PC-9 (cell line): ENCODE results near the gene LIMS1. TPM values are rescaled to one million over a fixed set of nuclear protein-coding genes. Genes with fewer than 3 reads are reported as not detected.
"Not testable (repeated sequence)": the region's sequence is repeated elsewhere in the genome, so short reads cannot be mapped to it uniquely, and the experiment has no call there.

ENCODE experiments used
- BruUV-seq: library from RNA; stranded (reverse); fragments of 400-500 nt; replicated peaks from 2 replicates; lab custom pipeline; 2021; lab: Mats Ljungman, UMichigan
- CTCF ChIA-PET: fragments of 300-600 bp; sonication (Branson Sonifier 250); formaldehyde crosslinking; loops from one replicate; lab custom pipeline; 2022; ENCODE audit warnings: antibody characterized with exemption; lab: Charles Lee
- POLR2A ChIA-PET: fragments of 300-600 bp; sonication (Branson Sonifier 250); formaldehyde crosslinking; loops from one replicate; lab custom pipeline; 2022; ENCODE audit warnings: antibody characterized with exemption; ENCODE audit not compliant: unreplicated experiment; lab: Charles Lee
- DNase-seq, 2 experiments: peaks; one replicate each; pipeline versions ENCODE4 v3.0.0 to v3.0.0-alpha.2; 2015 to 2022; ENCODE audit warnings: mixed read lengths in 1 of 2
- H2AFZ ChIP-seq: fragments of 200-600 bp; sonication (generic); 2 replicates; pipeline ENCODE4 v1.8.1; 2017; ENCODE audit warnings: antibody characterized with exemption
- H3F3A ChIP-seq: fragments of 200-600 bp; sonication (generic); 2 replicates; pipeline ENCODE4 v1.8.1; 2017; ENCODE audit warnings: antibody characterized with exemption, mild to moderate bottlenecking, low read depth; ENCODE audit not compliant: insufficient read depth
- H3K27ac ChIP-seq: fragments of 200-600 bp; sonication (generic); 2 replicates; pipeline ENCODE4 v1.6.1; 2016; ENCODE audit warnings: mixed run types
- H3K27me3 ChIP-seq: fragments of 200-600 bp; sonication (generic); 2 replicates; pipeline ENCODE4 v1.6.1; 2016; ENCODE audit warnings: low read depth, mixed run types; ENCODE audit not compliant: insufficient read depth
- H3K36me3 ChIP-seq: fragments of 200-600 bp; sonication (generic); 2 replicates; pipeline ENCODE4 v1.6.1; 2016; ENCODE audit warnings: low read depth, mixed run types
- H3K4me1 ChIP-seq: fragments of 200-600 bp; sonication (generic); replicated peaks from 2 replicates; pipeline ENCODE4 v1.6.1; 2016; ENCODE audit warnings: mixed run types; ENCODE audit not compliant: insufficient read depth
- H3K4me2 ChIP-seq: fragments of 200-600 bp; sonication (generic); 2 replicates; pipeline ENCODE4 v1.6.1; 2017; ENCODE audit warnings: mixed run types
- H3K4me3 ChIP-seq: fragments of 200-600 bp; sonication (generic); 2 replicates; pipeline ENCODE4 v1.6.1; 2016; ENCODE audit warnings: mixed run types
- H3K79me2 ChIP-seq: fragments of 200-600 bp; sonication (generic); 2 replicates; pipeline ENCODE4 v1.6.1; 2017; ENCODE audit warnings: low read depth, mixed run types
- H3K9me2 ChIP-seq: fragments of 200-600 bp; sonication (generic); 2 replicates; pipeline ENCODE4 v1.8.1; 2017; ENCODE audit warnings: mild to moderate bottlenecking; ENCODE audit not compliant: insufficient read depth
- H3K9me3 ChIP-seq: fragments of 200-600 bp; sonication (generic); 2 replicates; pipeline ENCODE4 v1.8.1; 2016; ENCODE audit warnings: low read depth; ENCODE audit not compliant: insufficient read depth
- H4K20me1 ChIP-seq: fragments of 200-600 bp; sonication (generic); 2 replicates; pipeline ENCODE4 v1.8.1; 2017; ENCODE audit not compliant: insufficient read depth
- CTCF ChIP-seq: fragments of 200-600 bp; sonication (generic); conservative IDR thresholded peaks from 2 replicates; pipeline ENCODE4 v1.6.1; 2017; ENCODE audit warnings: mixed run types, antibody characterized with exemption, mild to moderate bottlenecking, moderate library complexity
- EZH2 ChIP-seq: fragments of 200-600 bp; sonication (generic); IDR thresholded peaks from 2 replicates; pipeline ENCODE4 v1.8.0; 2017; ENCODE audit warnings: antibody characterized with exemption, low read depth
- intact Hi-C: fragments of 100-400 bp; cut with micrococcal nuclease; formaldehyde crosslinking; loops from one replicate; pipeline ENCODE4 v1.10.0; 2022; ENCODE audit not compliant: unreplicated experiment
- total RNA-seq: library from RNA; stranded (reverse); gene quantifications from 2 replicates; pipeline ENCODE4 v1.2.3, GENCODE V29; 2021

The LIMS1 gene
- total RNA-seq, 1 experiment from 2014 or later, result 61.6 TPM

- intact Hi-C loops, result no loop called here
- Histone ChIP-seq H3K9me3 (0 out of 2 replicates have a peak, but pooled peaks cover 3% of the 10 kb centered on the region), H3K4me2 (no peak overlapping the region), H3K79me2 (no peaks in the 10 kb centered on the region), H3K27me3 (no peaks in the 10 kb centered on the region), H3K9me2 (no peaks in the 10 kb centered on the region), H3K4me3 (no peak overlapping the region), H4K20me1 (no peaks in the 10 kb centered on the region), H3K4me1 (no peaks in the 10 kb centered on the region), H3K27ac (no peak overlapping the region), H3K36me3 (no peaks in the 10 kb centered on the region), H2AFZ (no peak overlapping the region), H3F3A (no peaks in the 10 kb centered on the region)
- TF ChIP-seq CTCF (no peak), EZH2 (no peak)
- DNase-seq, result no peak
- CTCF ChIA-PET, result no interaction called here
- no TSS peak for BruUV-seq
- POLR2A ChIA-PET, result interaction anchor here (0.5 kb wide), 1 partner anchor 312 kb away, joined by 10 read pairs; no protein-coding TSS in a partner anchor
Observed at GRCh38 chr2:108704871-108705270, 170.6 kb downstream of the LIMS1 start.

GRCh38 chr2:108707300-108707699 is 173.0 kb downstream of the LIMS1 start:
- no TSS peak for BruUV-seq
- H3K36me3 ChIP-seq, result no peaks in the 10 kb centered on the region
- 0 out of 2 replicates have a peak, but pooled peaks cover 4% of the 10 kb centered on the region for H3K9me2 ChIP-seq
- no peaks in the 10 kb centered on the region for H3F3A ChIP-seq
- TF ChIP-seq EZH2, result no peak
- no peak for TF ChIP-seq CTCF
- H3K9me3 ChIP-seq, result 0 out of 2 replicates have a peak, but pooled peaks cover 3% of the 10 kb centered on the region
- H3K79me2 ChIP-seq, result no peaks in the 10 kb centered on the region
- H4K20me1 ChIP-seq, result no peaks in the 10 kb centered on the region
- no peak overlapping the region for H2AFZ ChIP-seq
- H3K4me2 ChIP-seq, result no peak overlapping the region
- DNase-seq, result no peak
- intact Hi-C loops, result no loop called here
- H3K4me1 ChIP-seq, result no peaks in the 10 kb centered on the region
- ChIA-PET CTCF (no interaction called here), POLR2A (no interaction called here)
- no peaks in the 10 kb centered on the region for H3K27me3 ChIP-seq
- no peak overlapping the region for H3K27ac ChIP-seq
- H3K4me3 ChIP-seq, result no peak overlapping the region

- peaks cover 26% of the 10 kb centered on the region for H3K79me2 ChIP-seq
- H4K20me1 ChIP-seq, H3K27me3 ChIP-seq, H3K36me3 ChIP-seq, H3F3A ChIP-seq, CTCF ChIA-PET, intact Hi-C loops, H3K9me3 ChIP-seq, BruUV-seq, DNase-seq, H3K4me3 ChIP-seq, H3K4me2 ChIP-seq, H3K4me1 ChIP-seq, H2AFZ ChIP-seq, H3K9me2 ChIP-seq, POLR2A ChIA-PET, H3K27ac ChIP-seq: not testable (repeated sequence)
Observed at GRCh38 chr2:108716971-108717370, 182.7 kb downstream of the LIMS1 start.
